ENCODE data around the gene DGKA. TPM values are rescaled to one million over a fixed set of nuclear protein-coding genes. Genes with fewer than 3 reads are reported as not detected.
A peak's percentile ranks its signal among the peaks of the same experiment; 100 is the strongest.

The DGKA gene
- total RNA-seq, 2 experiments from 2014 or later: 541 to 575 TPM

GRCh38 chr12:55932551-55932910 lies 1.6 kb downstream of the DGKA start:
- DNase-seq (peak; percentile 68), ATAC-seq (no peak)
- H3K36me3 Mint-ChIP-seq (ENCODE audit: low read depth): peaks cover 73% of the 10 kb centered on the region
- H3K27ac Mint-ChIP-seq: peak overlapping the region; percentile 99
- H3K4me1 Mint-ChIP-seq (ENCODE audit: low read depth): peaks cover 58% of the 10 kb centered on the region
- H3K9me3 Mint-ChIP-seq (ENCODE audit: insufficient read depth): no peaks in the 10 kb centered on the region
- H3K4me3 Mint-ChIP-seq: peak overlapping the region; percentile 95
- no peaks in the 10 kb centered on the region for H3K27me3 Mint-ChIP-seq (ENCODE audit: low read depth)
- ChIA-PET CTCF (interaction anchor here (0.5 to 5.3 kb wide), 9 partner anchors 8 to 1900 kb away, joined by 3 to 35 read pairs (median 4); partner anchors contain the start of genes DNAJC14, ORMDL2 and SARNP), POLR2A (interaction anchor here (1.1 to 8.9 kb wide), 7 partner anchors 8 to 203 kb away, joined by 3 to 139 read pairs (median 8); partner anchors contain the start of genes DNAJC14, ORMDL2, RAB5B and SARNP)

- POLR2A ChIA-PET: interaction anchor here (0.7 to 3.8 kb wide), 11 partner anchors 9 to 217 kb away, joined by 3 to 20 read pairs (median 4); partner anchors contain the start of genes BLOC1S1, ORMDL2, PA2G4 and RAB5B
- Mint-ChIP-seq H3K36me3 (ENCODE audit: low read depth) (peaks cover 76% of the 10 kb centered on the region), H3K9me3 (ENCODE audit: insufficient read depth) (no peaks in the 10 kb centered on the region), H3K27ac (peak overlapping the region; percentile 99), H3K4me3 (peak overlapping the region; percentile 95), H3K27me3 (ENCODE audit: low read depth) (no peaks in the 10 kb centered on the region), H3K4me1 (ENCODE audit: low read depth) (peaks cover 66% of the 10 kb centered on the region)
- CTCF ChIA-PET: interaction anchor here (0.9 to 5.3 kb wide), 10 partner anchors 7 to 210 kb away, joined by 3 to 37 read pairs (median 4); partner anchors contain the start of genes DNAJC14, ORMDL2, PYM1 and SARNP
- ATAC-seq (no peak), DNase-seq (no peak)
Observed at GRCh38 chr12:55933169-55933798, 2.3 kb downstream of the DGKA start.

GRCh38 chr12:55933799-55934742 lies 3.1 kb downstream of the DGKA start:
- Mint-ChIP-seq H3K4me3 (peak overlapping the region; percentile 95), H3K9me3 (ENCODE audit: insufficient read depth) (no peaks in the 10 kb centered on the region), H3K27ac (peak overlapping the region; percentile 99), H3K4me1 (ENCODE audit: low read depth) (peaks cover 73% of the 10 kb centered on the region), H3K36me3 (ENCODE audit: low read depth) (peaks cover 83% of the 10 kb centered on the region), H3K27me3 (ENCODE audit: low read depth) (no peaks in the 10 kb centered on the region)
- ATAC-seq (no peak), DNase-seq (no peak)
- CTCF ChIA-PET: interaction anchor here (0.9 to 5.3 kb wide), 10 partner anchors 8 to 211 kb away, joined by 3 to 37 read pairs (median 6); partner anchors contain the start of genes DNAJC14, ORMDL2, PYM1 and SARNP
- POLR2A ChIA-PET: interaction anchor here (0.7 to 14.0 kb wide), 13 partner anchors 6 to 218 kb away, joined by 3 to 139 read pairs (median 4); partner anchors contain the start of genes BLOC1S1, DGKA, DNAJC14 and ORMDL2

GRCh38 chr12:55934773-55935172 lies 3.8 kb downstream of the DGKA start:
- peaks cover 88% of the 10 kb centered on the region for H3K36me3 Mint-ChIP-seq (ENCODE audit: low read depth)

GRCh38 chr12:55935738-55936151 lies 4.8 kb downstream of the DGKA start:
- H3K27ac Mint-ChIP-seq: peak overlapping the region; percentile 90
- CTCF ChIA-PET: interaction anchor here (0.6 to 5.3 kb wide), 13 partner anchors 8 to 206 kb away, joined by 3 to 37 read pairs (median 5); partner anchors contain the start of genes ORMDL2, PYM1, RAB5B and SARNP
- H3K36me3 Mint-ChIP-seq (ENCODE audit: low read depth): peaks cover 98% of the 10 kb centered on the region
- H3K9me3 Mint-ChIP-seq (ENCODE audit: insufficient read depth): no peaks in the 10 kb centered on the region
- POLR2A ChIA-PET: interaction anchor here (1.1 to 14.0 kb wide), 8 partner anchors 8 to 118 kb away, joined by 3 to 139 read pairs (median 7); partner anchors contain the start of genes DGKA, ORMDL2, PYM1 and RAB5B
- no peaks in the 10 kb centered on the region for H3K27me3 Mint-ChIP-seq (ENCODE audit: low read depth)
- DNase-seq (no peak), ATAC-seq (no peak)
- H3K4me1 Mint-ChIP-seq (ENCODE audit: low read depth): peaks cover 76% of the 10 kb centered on the region
- H3K4me3 Mint-ChIP-seq: peak overlapping the region; percentile 95

More at GRCh38 chr12:55934773-55935172, 3.8 kb downstream of the DGKA start:
- Mint-ChIP-seq H3K27ac (peak overlapping the region; percentile 90), H3K4me3 (peak overlapping the region; percentile 95), H3K4me1 (ENCODE audit: low read depth) (peaks cover 73% of the 10 kb centered on the region), H3K9me3 (ENCODE audit: insufficient read depth) (no peaks in the 10 kb centered on the region), H3K27me3 (ENCODE audit: low read depth) (no peaks in the 10 kb centered on the region)
- CTCF ChIA-PET: interaction anchor here (0.8 to 5.3 kb wide), 8 partner anchors 9 to 211 kb away, joined by 3 to 37 read pairs (median 8); partner anchors contain the start of genes DNAJC14, ORMDL2, PYM1 and SARNP
- ATAC-seq (no peak), DNase-seq (no peak)
- POLR2A ChIA-PET: interaction anchor here (1.0 to 14.0 kb wide), 8 partner anchors 7 to 118 kb away, joined by 3 to 139 read pairs (median 5); partner anchors contain the start of genes DGKA, DNAJC14, ORMDL2 and PYM1

DNA sequence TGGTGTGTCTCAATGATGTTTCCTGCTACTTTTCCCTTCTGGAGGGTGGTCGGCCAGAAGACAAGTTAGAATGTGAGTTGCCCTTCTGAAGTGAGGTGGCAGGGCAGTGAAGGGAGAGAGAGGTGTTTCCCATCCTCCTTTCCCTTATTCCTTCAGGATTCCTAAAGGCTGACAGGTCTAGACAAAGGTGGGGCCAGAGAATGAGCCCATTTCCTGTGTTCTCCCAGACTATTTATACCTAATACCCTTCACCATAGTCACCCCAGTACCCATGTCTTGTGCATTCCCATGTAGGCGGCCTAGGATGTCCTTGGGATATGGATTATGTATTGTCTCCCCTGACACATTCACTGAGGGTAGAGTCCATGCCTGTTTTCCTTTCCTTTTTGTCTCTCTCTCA lies 7.0 kb downstream of the DGKA start:
- peaks cover 87% of the 10 kb centered on the region for H3K4me1 Mint-ChIP-seq (ENCODE audit: low read depth)
- peaks cover 98% of the 10 kb centered on the region for H3K36me3 Mint-ChIP-seq (ENCODE audit: low read depth)
- POLR2A ChIA-PET: interaction anchor here (1.0 to 14.0 kb wide), 5 partner anchors 10 to 121 kb away, joined by 3 to 139 read pairs (median 16); partner anchors contain the start of genes DGKA, ORMDL2, PYM1 and SARNP

GRCh38 chr12:55938826-55939501 lies 8.0 kb downstream of the DGKA start:
- POLR2A ChIA-PET: interaction anchor here (0.6 to 14.0 kb wide), 11 partner anchors 11 to 200 kb away, joined by 3 to 139 read pairs (median 6); partner anchors contain the start of genes DGKA, DNAJC14, ORMDL2 and PYM1
- no peaks in the 10 kb centered on the region for H3K9me3 Mint-ChIP-seq (ENCODE audit: insufficient read depth)
- H3K27ac Mint-ChIP-seq: peak overlapping the region; percentile 58
- peaks cover 79% of the 10 kb centered on the region for H3K4me1 Mint-ChIP-seq (ENCODE audit: low read depth)
- DNase-seq (no peak), ATAC-seq (no peak)
- H3K4me3 Mint-ChIP-seq: no peak overlapping the region
- H3K27me3 Mint-ChIP-seq (ENCODE audit: low read depth): no peaks in the 10 kb centered on the region
- CTCF ChIA-PET: interaction anchor here (0.6 to 5.2 kb wide), 29 partner anchors 9 to 219 kb away, joined by 3 to 75 read pairs (median 4); partner anchors contain the start of genes DGKA, DNAJC14, ORMDL2 and PYM1
- H3K36me3 Mint-ChIP-seq (ENCODE audit: low read depth): peaks cover 98% of the 10 kb centered on the region

More for the DNA sequence above, 7.0 kb downstream of the DGKA start:
- Mint-ChIP-seq H3K27me3 (ENCODE audit: low read depth) (no peaks in the 10 kb centered on the region), H3K4me3 (no peak overlapping the region), H3K9me3 (ENCODE audit: insufficient read depth) (no peaks in the 10 kb centered on the region), H3K27ac (peak overlapping the region; percentile 58)
- no peak for ATAC-seq
- DNase-seq: no peak
- CTCF ChIA-PET: interaction anchor here (0.8 to 5.2 kb wide), 4 partner anchors 12 to 200 kb away, joined by 3 to 75 read pairs (median 23); partner anchors contain the start of genes PYM1 and RAB5B

DNA sequence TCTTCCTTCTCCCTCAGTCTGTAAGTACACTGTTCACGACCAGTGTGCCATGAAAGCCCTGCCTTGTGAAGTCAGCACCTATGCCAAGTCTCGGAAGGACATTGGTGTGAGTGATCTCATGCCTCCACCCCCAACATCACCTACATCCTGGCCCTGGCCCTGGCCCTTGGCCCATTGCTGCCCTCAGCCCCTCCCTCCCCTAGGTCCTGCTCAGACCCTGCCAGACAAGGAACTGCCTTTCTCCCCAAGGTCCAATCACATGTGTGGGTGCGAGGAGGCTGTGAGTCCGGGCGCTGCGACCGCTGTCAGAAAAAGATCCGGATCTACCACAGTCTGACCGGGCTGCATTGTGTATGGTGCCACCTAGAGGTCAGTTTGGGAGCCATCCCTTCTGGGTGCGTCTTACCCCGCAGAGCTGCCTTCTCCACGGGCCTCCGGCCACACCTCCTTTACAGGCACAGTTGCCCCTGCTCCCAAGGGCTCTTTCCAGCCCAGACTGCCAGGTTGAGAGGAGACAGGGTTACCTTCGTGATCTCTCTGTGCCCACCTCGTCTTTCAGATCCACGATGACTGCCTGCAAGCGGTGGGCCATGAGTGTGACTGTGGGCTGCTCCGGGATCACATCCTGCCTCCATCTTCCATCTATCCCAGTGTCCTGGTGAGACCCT lies 9.2 kb downstream of the DGKA start:
- DNase-seq (peak; percentile 90), ATAC-seq (peak; percentile 93)
- H3K9me3 Mint-ChIP-seq (ENCODE audit: insufficient read depth): no peaks in the 10 kb centered on the region
- POLR2A ChIA-PET: interaction anchor here (1.0 to 14.0 kb wide), 7 partner anchors 12 to 202 kb away, joined by 3 to 139 read pairs (median 6); partner anchors contain the start of genes DGKA, DNAJC14, ORMDL2 and PYM1
- no peak overlapping the region for H3K4me3 Mint-ChIP-seq
- H3K27ac Mint-ChIP-seq: peak overlapping the region; percentile 69
- H3K36me3 Mint-ChIP-seq (ENCODE audit: low read depth): peaks cover 96% of the 10 kb centered on the region
- H3K4me1 Mint-ChIP-seq (ENCODE audit: low read depth): peaks cover 67% of the 10 kb centered on the region
- H3K27me3 Mint-ChIP-seq (ENCODE audit: low read depth): no peaks in the 10 kb centered on the region
- CTCF ChIA-PET: interaction anchor here (0.6 to 5.2 kb wide), 46 partner anchors 8 to 220 kb away, joined by 3 to 75 read pairs (median 4); partner anchors contain the start of genes DGKA, DNAJC14, ORMDL2 and PYM1

DNA sequence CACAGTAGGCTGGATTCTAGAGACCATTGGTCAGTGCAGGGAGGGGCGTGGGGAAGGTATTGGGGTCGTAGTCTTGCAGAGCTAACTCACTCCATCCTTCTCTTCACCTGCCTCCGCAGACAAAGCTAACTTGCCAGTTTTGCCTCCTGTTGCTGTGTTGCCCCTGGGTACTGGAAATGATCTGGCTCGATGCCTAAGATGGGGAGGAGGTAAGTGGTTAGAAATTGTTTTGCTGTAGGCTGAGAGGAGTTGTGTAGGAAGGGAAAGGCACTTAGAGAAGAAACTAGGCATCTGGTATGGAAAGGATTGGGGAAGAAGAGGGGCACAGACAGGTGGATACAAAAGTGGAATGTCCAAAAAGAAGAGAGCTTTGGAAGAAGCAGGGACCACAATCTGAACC lies 11.1 kb downstream of the DGKA start:
- POLR2A ChIA-PET: interaction anchor here (1.0 to 14.0 kb wide), 4 partner anchors 9 to 32 kb away, joined by 3 to 139 read pairs (median 4); partner anchors contain the start of genes DGKA, PYM1 and RAB5B
- H3K27me3 Mint-ChIP-seq (ENCODE audit: low read depth): no peaks in the 10 kb centered on the region

More for the DNA sequence above, 11.1 kb downstream of the DGKA start:
- DNase-seq (no peak), ATAC-seq (no peak)
- Mint-ChIP-seq H3K4me3 (no peak overlapping the region), H3K36me3 (ENCODE audit: low read depth) (peaks cover 95% of the 10 kb centered on the region), H3K9me3 (ENCODE audit: insufficient read depth) (no peaks in the 10 kb centered on the region), H3K4me1 (ENCODE audit: low read depth) (peaks cover 51% of the 10 kb centered on the region), H3K27ac (peak overlapping the region; percentile 19)
- CTCF ChIA-PET: interaction anchor here (0.7 to 5.2 kb wide), 6 partner anchors 12 to 204 kb away, joined by 3 to 42 read pairs (median 5); partner anchors contain the start of gene PYM1

Data from activated CD8-positive, alpha-beta T cell treated with anti-CD3 and anti-CD28 coated beads, Interleukin-2, amount 10 ng/mL, durations not matched to agents 7 days and 5 days (primary cell).